ENCODE results near the gene ARL4D. TPM values are rescaled to one million over a fixed set of nuclear protein-coding genes. Genes with fewer than 3 reads are reported as not detected.
A peak's percentile ranks its signal among the peaks of the same experiment; 100 is the strongest.

ARL4D gene
- total and polyA plus RNA-seq, 2 donors (not counting 3 experiments of a cell fraction or from before 2014, with no cell fraction given) = 3.8 to 4.1 TPM

DNA sequence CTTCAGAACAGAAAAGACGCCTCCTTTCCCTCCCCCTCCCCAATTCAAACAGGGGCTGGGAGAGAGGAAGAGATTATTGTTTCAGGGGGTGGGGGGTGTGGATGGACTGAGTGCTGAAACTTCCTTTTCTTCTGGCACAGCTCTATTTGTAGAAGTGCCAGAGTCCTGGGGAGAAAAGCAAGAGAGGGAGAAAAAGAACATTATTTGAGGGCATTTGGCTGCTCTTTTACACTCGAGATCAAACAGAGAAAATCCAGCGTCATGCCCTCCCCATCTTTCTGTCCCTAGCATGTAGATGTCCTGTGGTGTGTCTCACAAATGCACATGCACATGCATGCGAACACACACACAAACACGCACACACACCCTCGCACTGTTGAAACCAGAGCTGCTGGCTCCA lies 13.0 kb downstream of the ARL4D start:
- Histone ChIP-seq H2AFZ (ENCODE audit: low read depth, low read length) (no peak overlapping the region), H3K9ac (replicated peaks; ENCODE audit: extremely low read depth, insufficient read depth, low read length) (no peak overlapping the region), H3K4me1 (ENCODE audit: control insufficient read depth, extremely low read depth, insufficient read depth, low read length) (no peaks in the 10 kb centered on the region), H3K9me3 (replicated peaks; ENCODE audit: control insufficient read depth, insufficient read depth, low read length) (no peaks in the 10 kb centered on the region), H3K4me3 (replicated peaks in 1 of 3; ENCODE audit: insufficient read depth in 1 of 3, low read depth in 1 of 3, low read length in 3 of 3) (no peak overlapping the region), H3K4me2 (ENCODE audit: insufficient read depth, low read length) (no peak overlapping the region), H4K20me1 (replicated peaks; ENCODE audit: control insufficient read depth, extremely low read depth, insufficient read depth, low read length) (no peaks in the 10 kb centered on the region), H3K79me2 (ENCODE audit: control insufficient read depth, insufficient read depth, low read length) (no peaks in the 10 kb centered on the region), H3K9me1 (replicated peaks; ENCODE audit: control insufficient read depth, extremely low read depth, insufficient read depth, low read length) (no peaks in the 10 kb centered on the region), H3K27me3 (ENCODE audit: control insufficient read depth in 2 of 2, insufficient read depth in 2 of 2, low read length in 2 of 2) (peaks cover 0 to 11% of the 10 kb centered on the region in 2 experiments), H3K27ac (ENCODE audit: insufficient read depth, low read depth, low read length) (no peak overlapping the region), H3K36me3 (ENCODE audit: control insufficient read depth in 2 of 2, extremely low read depth in 1 of 2, insufficient read depth in 2 of 2, low read length in 2 of 2) (no peaks in the 10 kb centered on the region)
- FAIRE-seq = no peak
- peak; percentile 44 for DNase-seq (ENCODE audit: low read depth, low spot score)
- POLR2A ChIA-PET = interaction anchor here (1.9 kb wide), 1 partner anchor 44 kb away, joined by 5 read pairs; no protein-coding TSS in a partner anchor
- dilution Hi-C loops (cut with MboI; ENCODE audit: extremely low pct_ligation_motif_present, low sequenced_read_pairs) (no loop called here), intact Hi-C loops (cut with micrococcal nuclease) (no loop called here)
- BruUV-seq (replicated peaks) = no TSS peak
- CTCF ChIA-PET = interaction anchor here (1.0 to 1.7 kb wide), 3 partner anchors 14 to 72 kb away, joined by 3 to 6 read pairs (median 4); partner anchors contain the start of gene DHX8
- no peak for TF ChIP-seq FOS (IDR thresholded peaks at IDR 0.05; ENCODE audit: borderline replicate concordance, insufficient read depth, low read length)
- TF ChIP-seq GATA2 (IDR thresholded peaks at IDR 0.05; ENCODE audit: insufficient read depth, insufficient read length, low read depth, low read length) = no peak
- no peak for TF ChIP-seq POLR2AphosphoS5 (IDR thresholded peaks at IDR 0.05; ENCODE audit: insufficient read depth, low read depth, low read length)
- TF ChIP-seq JUN (IDR thresholded peaks at IDR 0.05; ENCODE audit: borderline replicate concordance, insufficient read depth, insufficient read length, low read depth) = no peak
- TF ChIP-seq, protein P1, sequence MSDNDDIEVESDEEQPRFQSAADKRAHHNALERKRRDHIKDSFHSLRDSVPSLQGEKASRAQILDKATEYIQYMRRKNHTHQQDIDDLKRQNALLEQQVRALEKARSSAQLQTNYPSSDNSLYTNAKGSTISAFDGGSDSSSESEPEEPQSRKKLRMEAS (IDR thresholded peaks at IDR 0.05; ENCODE audit: insufficient read depth, insufficient read length) = no peak
- TF ChIP-seq EZH2 (IDR thresholded peaks at IDR 0.05; ENCODE audit: borderline replicate concordance, low read depth, low read length, severe bottlenecking) = no peak
- TF ChIP-seq MYC (IDR thresholded peaks at IDR 0.05; ENCODE audit: low read depth, low read length) = no peak
- TF ChIP-seq, protein P2, sequence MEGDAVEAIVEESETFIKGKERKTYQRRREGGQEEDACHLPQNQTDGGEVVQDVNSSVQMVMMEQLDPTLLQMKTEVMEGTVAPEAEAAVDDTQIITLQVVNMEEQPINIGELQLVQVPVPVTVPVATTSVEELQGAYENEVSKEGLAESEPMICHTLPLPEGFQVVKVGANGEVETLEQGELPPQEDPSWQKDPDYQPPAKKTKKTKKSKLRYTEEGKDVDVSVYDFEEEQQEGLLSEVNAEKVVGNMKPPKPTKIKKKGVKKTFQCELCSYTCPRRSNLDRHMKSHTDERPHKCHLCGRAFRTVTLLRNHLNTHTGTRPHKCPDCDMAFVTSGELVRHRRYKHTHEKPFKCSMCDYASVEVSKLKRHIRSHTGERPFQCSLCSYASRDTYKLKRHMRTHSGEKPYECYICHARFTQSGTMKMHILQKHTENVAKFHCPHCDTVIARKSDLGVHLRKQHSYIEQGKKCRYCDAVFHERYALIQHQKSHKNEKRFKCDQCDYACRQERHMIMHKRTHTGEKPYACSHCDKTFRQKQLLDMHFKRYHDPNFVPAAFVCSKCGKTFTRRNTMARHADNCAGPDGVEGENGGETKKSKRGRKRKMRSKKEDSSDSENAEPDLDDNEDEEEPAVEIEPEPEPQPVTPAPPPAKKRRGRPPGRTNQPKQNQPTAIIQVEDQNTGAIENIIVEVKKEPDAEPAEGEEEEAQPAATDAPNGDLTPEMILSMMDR (IDR thresholded peaks at IDR 0.05; ENCODE audit: extremely low read depth in 1 of 2, insufficient read depth in 1 of 2, low read depth in 1 of 2, low read length in 2 of 2) = no peak
- no peak for TF ChIP-seq POLR2A (IDR thresholded peaks at IDR 0.05; ENCODE audit: low read depth, low read length)

All from endothelial cell of umbilical vein (primary cell).